ENCODE measurements around the gene AZU1.
"Not testable (repeated sequence)": the region's sequence is repeated elsewhere in the genome, so short reads cannot be mapped to it uniquely, and the experiment has no call there.

DNA sequence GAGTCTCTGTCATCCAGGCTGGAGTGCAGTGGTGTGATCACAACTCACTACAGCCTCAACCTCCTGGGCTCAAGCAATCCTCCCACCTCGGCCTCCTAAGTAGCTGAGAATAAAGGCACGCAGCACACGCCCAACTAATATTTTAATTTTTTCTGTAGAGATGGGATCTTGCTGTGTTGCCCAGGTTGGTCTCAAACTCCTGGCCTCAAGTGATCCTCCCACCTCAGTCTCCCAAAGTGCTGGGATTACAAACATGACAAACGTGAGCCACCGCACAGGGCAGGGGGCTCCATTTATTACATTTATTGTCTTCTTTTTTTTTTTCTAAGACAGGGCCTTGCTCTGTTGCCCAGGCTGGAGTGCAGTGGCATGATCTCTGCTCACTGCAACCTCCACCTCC lies 7.4 kb upstream of the AZU1 start:
- TF ChIP-seq POLR2A, EP300 (IDR thresholded peaks at IDR 0.05): not testable (repeated sequence)
- TF ChIP-seq, protein P1, sequence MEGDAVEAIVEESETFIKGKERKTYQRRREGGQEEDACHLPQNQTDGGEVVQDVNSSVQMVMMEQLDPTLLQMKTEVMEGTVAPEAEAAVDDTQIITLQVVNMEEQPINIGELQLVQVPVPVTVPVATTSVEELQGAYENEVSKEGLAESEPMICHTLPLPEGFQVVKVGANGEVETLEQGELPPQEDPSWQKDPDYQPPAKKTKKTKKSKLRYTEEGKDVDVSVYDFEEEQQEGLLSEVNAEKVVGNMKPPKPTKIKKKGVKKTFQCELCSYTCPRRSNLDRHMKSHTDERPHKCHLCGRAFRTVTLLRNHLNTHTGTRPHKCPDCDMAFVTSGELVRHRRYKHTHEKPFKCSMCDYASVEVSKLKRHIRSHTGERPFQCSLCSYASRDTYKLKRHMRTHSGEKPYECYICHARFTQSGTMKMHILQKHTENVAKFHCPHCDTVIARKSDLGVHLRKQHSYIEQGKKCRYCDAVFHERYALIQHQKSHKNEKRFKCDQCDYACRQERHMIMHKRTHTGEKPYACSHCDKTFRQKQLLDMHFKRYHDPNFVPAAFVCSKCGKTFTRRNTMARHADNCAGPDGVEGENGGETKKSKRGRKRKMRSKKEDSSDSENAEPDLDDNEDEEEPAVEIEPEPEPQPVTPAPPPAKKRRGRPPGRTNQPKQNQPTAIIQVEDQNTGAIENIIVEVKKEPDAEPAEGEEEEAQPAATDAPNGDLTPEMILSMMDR (IDR thresholded peaks at IDR 0.05), result not testable (repeated sequence)
